GM18502 (cell line): ENCODE data around the gene POM121.
A peak's percentile ranks its signal among the peaks of the same experiment; 100 is the strongest.
"Not testable (repeated sequence)": the region's sequence is repeated elsewhere in the genome, so short reads cannot be mapped to it uniquely, and the experiment has no call there.

Source experiments
- ATAC-seq: cut with Tn5 transposase; IDR thresholded peaks from one replicate; pipeline ENCODE4 v1.9.1; 2021; ENCODE audit warnings: mild to moderate bottlenecking; ENCODE audit not compliant: unreplicated experiment, poor library complexity

Gene POM121

DNA sequence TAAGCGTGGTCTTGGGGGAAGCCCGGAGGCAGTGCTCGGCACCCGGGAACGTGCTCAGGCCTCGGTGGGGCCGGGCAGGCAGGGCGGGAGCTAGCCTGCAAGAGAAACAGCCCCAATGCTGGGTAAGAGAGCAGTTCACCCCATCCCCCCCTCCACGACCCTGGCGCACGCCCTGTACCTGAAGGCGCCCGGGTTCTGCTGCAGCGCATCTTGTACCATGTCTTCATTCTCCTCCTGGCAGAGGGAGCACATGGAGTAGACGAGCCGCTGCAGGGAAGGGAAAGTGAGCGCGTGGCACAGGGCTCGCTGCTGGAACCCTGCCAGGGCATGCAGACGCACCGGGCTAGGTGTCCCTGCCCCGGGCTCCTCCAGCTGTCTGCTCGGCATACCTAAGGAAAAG lies 23.8 kb downstream of the POM121 start:
- not testable (repeated sequence) for ATAC-seq

- ATAC-seq: not testable (repeated sequence)
Observed at GRCh38 chr7:72949276-72949675, 24.4 kb downstream of the POM121 start.

DNA sequence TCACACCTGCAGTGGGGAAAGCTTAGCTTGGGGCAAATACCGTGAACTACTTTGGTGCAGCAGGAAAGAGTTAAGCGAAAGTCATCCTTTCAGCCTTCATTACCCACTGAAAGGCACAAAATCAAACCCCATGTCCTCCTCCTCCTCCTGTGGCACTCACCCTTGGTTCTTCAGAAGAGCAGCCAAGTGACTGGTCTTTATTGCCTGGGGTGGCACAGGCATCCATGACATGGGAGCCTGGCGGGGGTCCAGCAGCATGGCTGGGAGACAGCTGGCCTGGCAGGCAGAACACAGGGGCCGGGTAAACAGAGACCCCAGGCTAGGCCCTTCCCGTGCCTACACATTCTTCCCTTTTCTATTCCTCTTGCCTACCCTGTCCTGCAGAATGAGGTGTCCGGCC lies 24.8 kb downstream of the POM121 start:
- ATAC-seq: not testable (repeated sequence)

- not testable (repeated sequence) for ATAC-seq
Observed at GRCh38 chr7:72950432-72950831, 25.5 kb downstream of the POM121 start.

DNA sequence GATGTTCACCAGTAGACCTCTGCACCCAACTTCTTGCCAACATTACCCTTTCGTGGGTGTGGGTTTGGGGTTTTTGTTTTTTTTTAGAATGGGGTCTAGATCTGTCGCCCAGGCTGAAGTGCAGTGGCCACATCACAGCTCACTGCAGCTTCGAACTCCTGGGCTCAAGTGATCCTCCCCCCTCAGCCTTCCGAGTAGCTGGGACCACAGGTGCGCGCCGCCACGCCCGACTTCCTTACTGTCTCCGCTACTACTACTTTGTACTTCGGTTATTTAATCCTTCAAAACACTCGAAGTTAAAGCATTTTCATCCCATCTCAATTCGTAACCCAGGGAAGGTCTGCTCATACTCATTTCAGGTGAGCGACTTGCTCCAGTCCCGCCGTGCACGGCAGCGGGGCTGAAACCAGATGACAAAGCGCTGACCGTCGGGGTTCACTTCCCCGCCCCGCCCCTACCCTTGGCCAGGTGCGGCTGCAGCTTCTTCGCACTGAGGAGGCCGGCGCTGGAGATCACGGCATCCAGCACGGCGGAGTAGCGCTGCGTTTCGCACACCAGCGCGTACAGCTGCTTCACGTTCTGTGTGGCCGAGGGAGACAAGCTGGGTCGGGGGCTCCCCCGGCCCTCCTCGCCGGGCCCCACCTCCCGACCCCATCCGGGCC lies 29.1 kb downstream of the POM121 start:
- ATAC-seq: peak; percentile 58

DNA sequence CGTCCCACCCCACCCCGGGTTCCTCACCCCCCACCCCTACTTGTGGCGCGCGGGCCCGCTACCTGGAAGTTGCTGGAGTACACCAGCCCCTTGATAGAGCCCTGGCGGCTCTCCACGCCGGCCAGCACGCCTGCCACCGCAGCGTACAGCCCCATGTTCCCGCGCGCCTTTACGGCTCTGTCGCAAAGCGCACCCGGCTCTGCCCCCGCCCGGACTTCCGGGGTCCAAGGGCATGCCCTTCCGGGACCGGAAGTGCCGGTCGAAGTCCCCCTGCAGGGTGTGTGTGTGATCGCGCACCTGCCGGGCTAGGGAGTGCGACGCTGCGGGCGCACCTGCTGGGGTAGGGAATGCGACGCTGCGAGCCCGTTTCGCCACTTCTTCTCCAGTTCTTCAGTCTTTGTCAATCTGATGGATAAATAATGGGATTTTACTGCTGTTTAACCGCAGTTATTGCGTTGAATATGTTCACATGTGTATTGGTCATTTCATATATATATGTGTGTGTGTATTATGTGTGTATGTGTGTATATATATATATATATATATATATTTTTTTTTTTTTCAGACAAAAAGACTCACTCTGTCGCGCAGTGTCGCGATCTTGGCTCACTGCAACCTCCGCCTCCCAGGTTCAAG lies 29.8 kb downstream of the POM121 start:
- ATAC-seq: peak; percentile 85

DNA sequence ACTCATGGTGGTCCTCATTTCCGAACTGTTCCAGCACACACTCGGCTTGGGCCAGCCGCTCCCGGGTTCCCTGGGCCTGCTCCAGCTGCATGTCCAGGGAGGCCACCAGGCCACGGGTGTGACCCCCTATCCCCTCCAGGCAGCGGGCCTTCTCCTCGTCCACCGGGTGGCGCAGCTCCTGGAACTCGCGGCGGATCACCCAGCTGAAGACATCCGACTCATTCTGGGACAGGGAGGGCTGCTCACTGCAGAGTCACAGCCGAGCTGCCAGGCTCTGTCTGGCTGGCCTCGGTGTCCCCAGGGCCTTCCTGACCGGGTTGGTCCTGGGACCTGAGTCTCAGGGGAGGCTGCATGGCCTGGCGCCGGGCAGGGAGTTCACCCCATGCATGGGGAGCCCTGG lies 35.1 kb downstream of the POM121 start:
- ATAC-seq: not testable (repeated sequence)

DNA sequence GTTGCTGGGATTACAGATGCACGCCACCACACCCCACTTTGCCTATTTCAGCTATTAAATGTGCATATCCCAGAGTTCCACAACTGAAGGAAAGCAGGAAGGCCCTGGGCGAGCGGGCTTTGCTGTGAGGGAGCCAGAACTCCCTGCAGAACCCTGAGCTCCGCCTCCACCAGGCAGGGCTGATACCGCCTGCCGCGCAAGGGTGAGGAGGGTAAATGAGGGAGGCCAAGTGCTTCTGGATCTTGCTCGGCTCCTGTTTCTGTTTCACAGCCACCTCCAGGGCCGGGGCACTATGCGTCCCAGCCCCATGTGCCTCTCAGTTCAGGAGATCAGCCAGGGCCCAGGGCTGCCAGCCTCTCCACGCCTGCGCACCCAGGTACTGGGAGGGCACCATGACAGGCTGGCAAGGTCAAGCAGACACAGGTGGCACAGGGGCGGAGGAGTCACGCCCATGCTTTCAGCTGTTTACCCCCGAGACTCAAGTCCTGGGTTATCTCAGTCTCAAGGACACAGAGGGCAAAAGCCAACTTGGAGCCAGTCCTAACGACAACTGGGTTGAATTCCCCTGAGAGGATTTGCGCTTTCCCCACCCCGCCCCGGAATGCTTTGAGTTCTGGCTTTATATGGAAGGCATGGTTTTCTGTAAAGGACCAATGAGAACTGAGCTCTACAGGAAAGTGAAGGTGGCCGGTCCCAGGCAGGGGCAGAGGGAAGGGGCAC lies 35.9 kb downstream of the POM121 start:
- not testable (repeated sequence) for ATAC-seq

DNA sequence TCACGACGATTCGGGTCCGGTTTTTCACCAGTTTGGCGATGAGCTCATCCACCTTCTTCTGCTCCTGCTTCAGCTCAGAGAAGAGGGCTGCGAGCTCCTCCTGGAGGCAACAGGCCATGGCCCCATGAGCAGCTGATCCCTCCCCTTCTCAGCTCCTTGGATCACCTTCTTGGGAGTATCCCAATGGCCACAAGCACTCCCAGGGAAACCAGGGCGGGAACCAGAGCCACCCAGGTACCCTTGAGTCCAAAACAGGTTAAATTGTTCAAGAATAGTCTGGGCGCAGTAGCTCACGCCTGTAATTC lies 36.4 kb downstream of the POM121 start:
- ATAC-seq: not testable (repeated sequence)

GRCh38 chr7:72963056-72963455 lies 38.2 kb downstream of the POM121 start:
- ATAC-seq: not testable (repeated sequence)

- peak; percentile 63 for ATAC-seq
Observed at GRCh38 chr7:72965186-72965975, 40.5 kb downstream of the POM121 start.

- ATAC-seq: not testable (repeated sequence)
Observed at GRCh38 chr7:72966892-72967291, 42.0 kb downstream of the POM121 start.

DNA sequence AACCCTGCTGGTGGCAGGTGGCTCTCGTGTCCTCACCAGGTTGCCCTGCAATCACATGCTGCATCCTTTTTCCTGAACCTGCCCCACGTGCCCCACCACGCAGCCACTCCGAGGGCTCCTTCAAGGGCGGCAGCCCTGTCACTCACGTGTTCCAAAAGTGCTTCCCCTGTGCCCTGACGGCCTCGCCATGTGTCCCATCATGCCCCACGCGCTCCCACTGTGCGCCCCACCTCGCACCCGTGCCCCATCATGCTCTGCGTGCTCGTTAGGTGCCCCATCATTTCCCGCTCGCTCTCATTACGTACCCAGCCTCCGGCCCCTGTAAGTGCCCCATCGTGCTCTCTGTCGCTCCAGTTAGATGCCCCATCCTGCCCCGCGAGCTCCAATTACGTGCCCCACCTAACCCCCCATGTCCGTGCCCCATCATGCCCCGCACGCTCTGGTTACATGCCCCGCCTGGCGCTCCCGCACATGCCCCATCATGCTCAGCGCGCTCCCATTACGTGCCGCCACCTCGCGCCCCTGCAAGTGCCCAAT lies 44.2 kb downstream of the POM121 start, which contains the start of gene TRIM74:
TSS of gene TRIM74 (minus strand) at position 487 of the 537 bp plus-strand sequence. CDS start 3,309 bp downstream, outside the sequence.
- not testable (repeated sequence) for ATAC-seq

DNA sequence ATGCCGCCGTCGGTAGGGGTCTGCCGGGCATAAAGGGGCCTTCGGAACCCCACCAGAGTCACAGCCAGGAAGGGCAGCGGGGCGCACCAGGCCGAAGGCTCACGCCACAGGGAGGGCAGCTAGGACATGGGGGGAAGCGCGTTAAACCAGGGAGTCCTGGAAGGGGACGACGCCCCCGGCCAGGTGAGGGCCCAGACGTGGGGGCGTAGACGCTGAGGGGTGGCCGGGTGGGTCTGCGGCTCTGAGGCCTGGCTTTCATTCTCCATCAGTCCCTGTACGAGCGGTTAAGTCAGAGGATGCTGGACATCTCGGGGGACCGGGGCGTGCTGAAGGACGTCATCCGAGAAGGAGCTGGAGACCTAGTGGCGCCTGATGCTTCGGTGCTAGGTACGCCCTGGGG lies 44.8 kb downstream of the POM121 start:
- ATAC-seq: not testable (repeated sequence)

GRCh38 chr7:72971505-72971904 lies 46.6 kb downstream of the POM121 start:
- not testable (repeated sequence) for ATAC-seq

DNA sequence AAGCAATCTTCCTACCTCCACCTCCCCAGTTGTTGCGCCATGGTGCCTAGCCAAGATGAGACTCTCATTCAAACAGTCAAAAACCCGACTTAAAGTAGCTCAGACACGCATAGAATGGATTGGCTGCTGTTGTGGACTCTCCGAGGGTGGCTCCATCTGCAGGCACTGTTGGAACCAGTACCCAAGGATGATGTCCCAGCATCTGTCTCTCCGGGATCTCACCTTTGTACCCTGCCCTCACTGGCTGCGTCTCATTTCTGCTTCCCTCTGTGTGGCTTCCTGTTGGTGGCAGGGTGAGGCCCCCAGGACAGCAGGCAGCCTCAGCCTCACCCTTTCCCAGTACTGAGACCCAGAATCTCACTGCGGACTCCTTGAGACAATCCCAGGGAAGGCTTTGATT lies 49.9 kb downstream of the POM121 start:
- not testable (repeated sequence) for ATAC-seq

DNA sequence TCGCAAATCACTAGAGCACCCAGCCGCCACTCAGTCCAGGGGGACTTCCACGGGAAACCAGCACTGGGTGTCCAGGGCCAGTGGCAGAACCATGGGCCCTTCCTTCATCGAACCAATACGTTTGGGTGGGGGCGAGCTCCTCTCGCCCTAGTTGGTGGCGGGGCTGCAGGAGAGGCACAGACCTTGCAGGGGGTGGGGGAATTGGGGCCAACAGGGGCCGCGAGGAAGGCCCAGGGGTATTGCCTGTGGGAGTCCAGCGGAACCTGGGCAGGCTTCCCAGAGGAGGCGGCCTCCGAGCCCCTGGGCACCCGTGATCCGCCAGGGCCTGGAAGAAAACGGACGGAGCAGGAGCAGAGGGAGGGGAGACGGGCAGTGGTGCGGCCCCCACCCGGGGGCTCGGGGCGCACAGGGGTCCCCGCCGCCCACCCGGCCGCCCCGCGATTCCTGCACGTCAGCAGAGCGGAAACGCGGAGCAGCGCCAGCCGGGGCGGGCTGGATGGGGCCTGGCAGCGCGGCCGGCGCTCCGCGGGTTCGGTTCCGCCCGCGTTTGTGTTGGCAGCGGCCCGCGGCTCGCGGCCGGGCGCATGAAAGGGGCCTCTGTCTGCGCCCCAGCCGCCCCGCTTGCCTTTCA lies 50.9 kb downstream of the POM121 start:
- not testable (repeated sequence) for ATAC-seq

DNA sequence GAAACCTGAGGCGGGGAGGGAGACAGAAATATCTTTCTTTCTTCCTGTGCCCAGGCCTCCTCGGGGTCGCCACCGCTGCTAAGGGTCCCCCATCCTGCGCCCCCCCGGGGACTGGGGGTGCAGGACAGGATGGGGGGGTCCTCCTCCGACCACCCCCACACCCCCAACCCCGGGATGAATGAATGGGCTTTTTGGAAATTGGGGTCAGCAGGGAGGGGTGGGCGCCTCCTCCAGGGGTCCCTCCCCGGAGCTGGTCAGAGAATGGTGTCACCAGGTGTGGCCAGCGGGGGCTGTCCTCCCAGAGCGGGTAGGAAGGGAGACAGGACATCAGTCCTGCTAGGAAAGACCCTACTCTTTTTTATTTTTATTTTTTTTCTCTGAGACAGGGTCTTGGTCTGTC lies 51.5 kb downstream of the POM121 start:
- not testable (repeated sequence) for ATAC-seq

DNA sequence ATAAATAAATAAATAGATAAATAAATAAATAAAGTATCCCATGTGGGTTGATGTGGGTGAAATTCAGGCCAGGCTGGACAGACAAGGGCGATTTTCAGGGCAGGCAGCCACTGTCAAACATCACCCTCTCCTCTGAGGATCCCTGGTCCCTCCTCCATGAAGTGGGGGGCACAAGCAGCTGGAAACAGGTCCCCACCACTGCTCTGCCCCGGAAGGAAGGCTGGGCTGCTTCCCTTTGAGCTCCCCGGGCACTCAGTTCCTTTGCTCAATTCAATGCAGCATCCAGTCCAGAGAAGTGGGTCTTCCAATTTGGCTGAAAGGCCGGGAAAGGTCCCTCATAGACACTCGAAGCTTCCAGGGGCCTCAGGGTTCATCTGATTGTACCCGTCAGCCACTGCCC lies 55.5 kb downstream of the POM121 start:
- not testable (repeated sequence) for ATAC-seq

DNA sequence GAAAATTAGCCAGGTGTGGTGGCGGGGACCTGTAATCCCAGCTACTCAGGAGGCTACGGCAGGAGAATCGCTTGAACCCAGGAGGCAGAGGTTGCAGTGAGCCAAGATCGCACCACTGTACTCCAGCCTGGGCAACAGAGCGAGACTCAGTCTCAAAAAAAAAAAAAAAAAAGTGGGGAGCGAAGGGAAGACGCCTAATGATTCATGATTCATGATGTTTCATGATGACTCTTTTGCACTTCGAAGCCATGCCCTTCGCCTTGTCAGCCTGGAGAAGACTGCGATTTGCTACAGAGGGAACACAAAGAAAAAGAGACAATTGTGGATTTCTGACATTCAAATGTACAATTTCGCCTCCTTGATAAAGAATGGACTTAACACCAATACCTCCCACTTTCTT lies 57.2 kb downstream of the POM121 start:
- not testable (repeated sequence) for ATAC-seq
